HepG2 (cell line): ENCODE results near the gene ACBD5. TPM values are rescaled to one million over a fixed set of nuclear protein-coding genes. Genes with fewer than 3 reads are reported as not detected.

Experiments used
- ATAC-seq: fragments of 200-7000 bp; cut with Tn5 transposase; 3 replicates; pipeline ENCODE4 v1.9.1; 2020; ENCODE audit warnings: mild to moderate bottlenecking, moderate library complexity
- BruUV-seq: library from RNA; stranded (reverse); fragments of 400-500 nt; replicated peaks from 2 replicates; lab custom pipeline; 2021; lab: Mats Ljungman, UMichigan
- CTCF ChIA-PET: fragments of 300-600 bp; formaldehyde crosslinking; extraction: SDS; loops from one replicate; lab custom pipeline; 2021; ENCODE audit warnings: low total read pairs, inconsistent platforms, low intra/inter-chr PET ratio; lab: Yijun Ruan, JAX
- POLR2A ChIA-PET: fragments of 350-600 bp; sonication (Branson Sonifier 250); formaldehyde crosslinking; loops from one replicate; lab custom pipeline; 2020; ENCODE audit warnings: antibody characterized with exemption, inconsistent platforms; lab: Yijun Ruan, JAX
- DNase-seq: peaks from one replicate; pipeline ENCODE4 v3.0.0-alpha.2; 2015; ENCODE audit warnings: low spot score
- FAIRE-seq: peaks from 3 replicates; lab custom pipeline; 2011; peaks lifted over from hg19 to GRCh38; lab: Jason Lieb, UNC
- H2AFZ ChIP-seq: one replicate; pipeline ENCODE4 v1.6.1; 2011; ENCODE audit warnings: low read length, inconsistent platforms
- H3K27ac ChIP-seq: fragments of 300-600 bp; 3 replicates; pipeline ENCODE4 v1.8.0; 2011; ENCODE audit warnings: mixed run types, mild to moderate bottlenecking, mixed read lengths, low read length, inconsistent platforms; ENCODE audit not compliant: insufficient read depth; ENCODE audit errors: extremely low read length
- H3K27me3 ChIP-seq, 2 experiments: fragments of 200-600 bp in 1 of 2; 2 replicates in 1 of 2; 3 replicates in 1 of 2; pipeline versions ENCODE4 v1.6.0 to v1.8.0; 2011; ENCODE audit warnings: low read length in 2 of 2, mild to moderate bottlenecking in 2 of 2, moderate library complexity in 2 of 2, inconsistent platforms in 1 of 2; ENCODE audit not compliant: insufficient read depth in 2 of 2, control insufficient read depth in 1 of 2
- H3K36me3 ChIP-seq, 2 experiments: fragments of 200-600 bp in 1 of 2; replicated peaks in 1 of 2; 2 replicates in 1 of 2; 3 replicates in 1 of 2; pipeline versions ENCODE4 v1.5.1 to v1.8.0; 2011; ENCODE audit warnings: low read length in 2 of 2, inconsistent platforms in 1 of 2; ENCODE audit not compliant: insufficient read depth in 2 of 2, control insufficient read depth in 1 of 2
- H3K4me1 ChIP-seq: 2 replicates; pipeline ENCODE4 v1.5.1; 2012; ENCODE audit warnings: low read length, inconsistent platforms; ENCODE audit not compliant: insufficient read depth
- H3K4me2 ChIP-seq: 2 replicates; pipeline ENCODE4 v1.6.0; 2011; ENCODE audit warnings: low read depth, low read length, inconsistent platforms
- H3K4me3 ChIP-seq, 3 experiments: fragments of 200-600 bp in 1 of 3; sonication (generic), shearing (Covaris generic) in 1 of 3; replicated peaks in 1 of 3; 2 replicates each; pipeline ENCODE4 v1.5.1; 2011 to 2016; ENCODE audit warnings: low read length in 3 of 3, inconsistent platforms in 2 of 3, low read depth in 2 of 3, mild to moderate bottlenecking in 2 of 3, control low read depth in 1 of 3, mixed read lengths in 1 of 3; ENCODE audit not compliant: insufficient read depth in 1 of 3
- H3K79me2 ChIP-seq: one replicate; pipeline ENCODE4 v1.6.1; 2011; ENCODE audit warnings: low read length, inconsistent platforms; ENCODE audit not compliant: insufficient read depth
- H3K9ac ChIP-seq: 2 replicates; pipeline ENCODE4 v1.6.0; 2011; ENCODE audit warnings: mild to moderate bottlenecking, low read depth, low read length, inconsistent platforms; ENCODE audit not compliant: insufficient read depth
- H3K9me3 ChIP-seq: 2 replicates; pipeline ENCODE4 v1.5.1; 2012; ENCODE audit warnings: mild to moderate bottlenecking, low read length
- H4K20me1 ChIP-seq: 2 replicates; pipeline ENCODE4 v1.6.0; 2011; ENCODE audit warnings: inconsistent platforms, mild to moderate bottlenecking, low read length, moderate library complexity; ENCODE audit not compliant: insufficient read depth
- ASH2L ChIP-seq: fragments of 300-600, 200-600 bp; sonication (generic); IDR thresholded peaks from 2 replicates; pipeline ENCODE4 v1.7.0; 2017; ENCODE audit warnings: low read depth, mild to moderate bottlenecking, moderate library complexity, mixed read lengths, low read length; ENCODE audit not compliant: insufficient read length
- ATF7-NPFF ChIP-seq: sonication (generic); formaldehyde crosslinking; IDR thresholded peaks from 2 replicates; pipeline ENCODE4 v1.8.1; 2023; ENCODE audit warnings: mild to moderate bottlenecking, low read depth, missing genetic modification reagents, moderate library complexity
- DMAP1 ChIP-seq: IDR thresholded peaks from 2 replicates; pipeline ENCODE4 v1.6.1; 2016
- GATAD2A ChIP-seq: IDR thresholded peaks from 2 replicates; pipeline ENCODE4 v1.6.1; 2016
- HMG20A ChIP-seq: IDR thresholded peaks from 2 replicates; pipeline ENCODE4 v1.6.1; 2016; ENCODE audit warnings: borderline replicate concordance
- HNF4A ChIP-seq: sonication (generic); formaldehyde crosslinking; IDR thresholded peaks from 2 replicates; pipeline ENCODE4 v1.4.0; 2020; ENCODE audit warnings: missing genetic modification reagents
- KAT8 ChIP-seq: IDR thresholded peaks from 2 replicates; pipeline ENCODE4 v1.6.1; 2016; ENCODE audit warnings: missing genetic modification reagents, missing compliant biosample characterization
- NCOR1 ChIP-seq: fragments of 200-600 bp; sonication (generic); IDR thresholded peaks from 2 replicates; pipeline ENCODE4 v1.7.0; 2017; ENCODE audit warnings: antibody characterized with exemption, low read length, borderline replicate concordance
- NR1H2 ChIP-seq: sonication (generic); formaldehyde crosslinking; IDR thresholded peaks from 2 replicates; pipeline ENCODE4 v1.8.1; 2022; ENCODE audit warnings: low read depth, missing genetic modification reagents, borderline replicate concordance
- SAFB2 ChIP-seq: sonication (generic); formaldehyde crosslinking; IDR thresholded peaks from 2 replicates; pipeline ENCODE4 v1.5.1; 2020; ENCODE audit warnings: missing genetic modification reagents, low read depth, mild to moderate bottlenecking, borderline replicate concordance
- ZNF644 ChIP-seq: IDR thresholded peaks from 2 replicates; pipeline ENCODE4 v1.6.1; 2016; ENCODE audit warnings: low read depth
- WGBS: methylation state at CpG from one replicate; pipeline ENCODE4 v1.1.6; 2017; ENCODE audit warnings: low lambda C conversion rate; 5-methylcytosine and 5-hydroxymethylcytosine counted together
- in situ Hi-C: cut with HindIII; loops from 2 replicates; pipeline ENCODE4 v1.10.0; 2017; ENCODE audit warnings: low pct_unique_long_range_greater_than_20kb; ENCODE audit not compliant: extremely low pct_ligation_motif_present
- intact Hi-C: fragments of 100-400 bp; cut with micrococcal nuclease; formaldehyde crosslinking; loops from one replicate; pipeline ENCODE4 v1.10.0; 2022; ENCODE audit not compliant: unreplicated experiment
- polyA plus RNA-seq, 8 experiments: library from polyadenylated mRNA; depleted of rRNA in 3 of 8; stranded (reverse) in 7 of 8; unstranded in 1 of 8; fragments of >200 nt; fragmentation: Illumina TruSeq in 4 of 8; extraction: Trizol in 4 of 8; gene quantifications; 2 replicates each; pipeline versions ENCODE4 v1.2.1 to v1.2.3, GENCODE V29; 2011 to 2016; ENCODE audit warnings: low read depth in 4 of 8, missing spikeins in 1 of 8, mixed read lengths in 1 of 8; ENCODE audit not compliant: insufficient read depth in 1 of 8
- total RNA-seq, 5 experiments: library from RNA; depleted of rRNA; stranded (reverse); fragments of >200 nt; fragmentation: Illumina TruSeq; extraction: Trizol; gene quantifications; 2 replicates each; pipeline ENCODE4 v1.2.3, GENCODE V29; 2016; ENCODE audit warnings: low read depth in 1 of 5
- TF ChIP-seq, protein P1 (sequence below): IDR thresholded peaks from 2 replicates; pipeline ENCODE4 v1.4.0; 2020; ENCODE audit warnings: mild to moderate bottlenecking, missing genetic modification reagents
- TF ChIP-seq, protein P2 (sequence below): IDR thresholded peaks from 2 replicates; pipeline ENCODE4 v1.6.1; 2012; ENCODE audit warnings: inconsistent platforms

Gene ACBD5
- total and polyA plus RNA-seq, 2 of the 13 experiments (the other 11 are each of a cell fraction or from before 2014, with no cell fraction given) = 10.3 to 14.8 TPM

DNA sequence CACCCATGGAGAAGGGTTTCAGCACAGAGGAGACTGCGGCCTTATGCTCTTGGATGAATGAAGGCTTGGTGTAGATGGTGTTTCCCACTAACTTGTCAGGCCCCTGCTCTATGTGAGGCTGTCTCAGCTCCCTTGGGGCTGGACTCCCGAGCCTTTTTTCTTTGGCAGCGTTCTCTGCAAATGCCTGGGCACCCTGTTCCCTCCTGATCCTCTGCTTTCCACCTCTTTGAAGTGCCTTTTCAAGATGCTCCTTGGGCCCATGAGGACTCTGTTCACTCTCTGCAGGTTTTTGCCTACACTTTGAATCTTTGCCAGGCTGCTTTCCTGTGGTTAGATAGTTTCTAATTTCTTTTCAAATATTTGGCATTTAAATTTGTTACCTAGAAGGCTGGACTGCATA lies 6.8 kb upstream of the ACBD5 start:
- ATAC-seq = peak; percentile 18; the same call in 2 of the 3 replicates
- no peaks in the 10 kb centered on the region for H3K27me3 ChIP-seq
- no peak overlapping the region for H3K27ac ChIP-seq
- H2AFZ ChIP-seq = peak overlapping the region; percentile 47
- peaks cover 5% of the 10 kb centered on the region for H3K79me2 ChIP-seq
- in situ Hi-C loops (no loop called here), intact Hi-C loops (loop anchor here (10.0 kb wide), 1 partner anchor 257 kb away; the partner anchor contains the start of gene RAB18)
- H4K20me1 ChIP-seq = no peaks in the 10 kb centered on the region
- no peaks in the 10 kb centered on the region for H3K9me3 ChIP-seq
- peaks cover 31% of the 10 kb centered on the region for H3K4me1 ChIP-seq
- H3K36me3 ChIP-seq = no peaks in the 10 kb centered on the region
- no peak overlapping the region for H3K4me3 ChIP-seq
- peak overlapping the region; percentile 63 for H3K4me2 ChIP-seq
- 0 out of 2 replicates have a peak overlapping the region, but pooled peaks have one; percentile 23 for H3K9ac ChIP-seq
- ChIA-PET POLR2A (no interaction called here), CTCF (no interaction called here)
- BruUV-seq = no TSS peak
- no peak for DNase-seq
- FAIRE-seq = no peak
- peak; percentile 3; the same call in 1 of the 2 replicates for TF ChIP-seq DMAP1
- no peak for TF ChIP-seq ATF7-NPFF (CRISPR knock-in tag)
- 66% methylated on average over 3 of the region's 3 CpGs for WGBS

DNA sequence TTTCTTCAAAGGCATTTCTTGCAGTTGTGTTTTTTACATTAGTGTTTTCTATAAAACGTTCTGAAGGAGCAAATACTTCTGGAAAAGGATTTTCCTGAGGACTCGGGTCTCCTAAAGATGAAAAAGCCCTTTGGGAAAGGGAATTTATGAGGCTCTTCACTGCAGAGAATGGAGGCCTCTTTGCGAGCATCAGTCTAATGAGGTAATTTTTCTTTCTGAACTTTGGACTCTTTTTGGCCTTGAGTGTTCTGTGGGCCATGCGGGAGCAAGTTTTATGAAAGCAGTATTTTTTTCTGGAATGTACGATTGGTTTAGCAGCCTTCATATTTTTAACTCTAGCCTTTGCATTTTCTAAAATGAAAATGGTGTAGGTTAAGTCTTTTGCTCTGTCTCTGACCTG lies 6.4 kb upstream of the ACBD5 start:
- WGBS = 0% methylated on average over 5 of the region's 5 CpGs
- ChIA-PET POLR2A (no interaction called here), CTCF (no interaction called here)
- BruUV-seq = no TSS peak
- H2AFZ ChIP-seq = peak overlapping the region; percentile 47
- no peaks in the 10 kb centered on the region for H3K27me3 ChIP-seq
- H4K20me1 ChIP-seq = no peaks in the 10 kb centered on the region
- ATAC-seq (peak; percentile 12; the same call in 2 of the 3 replicates), FAIRE-seq (no peak), DNase-seq (peak; percentile 59)
- in situ Hi-C loops (no loop called here), intact Hi-C loops (loop anchor here (10.0 kb wide), 1 partner anchor 258 kb away; the partner anchor contains the start of gene RAB18)
- 0 out of 2 replicates have a peak overlapping the region, but pooled peaks have one; percentile 23 for H3K9ac ChIP-seq
- H3K9me3 ChIP-seq = no peaks in the 10 kb centered on the region
- H3K27ac ChIP-seq = no peak overlapping the region
- no peak overlapping the region; a peak in 1 of 6 replicates for H3K4me3 ChIP-seq
- peaks cover 31% of the 10 kb centered on the region for H3K4me1 ChIP-seq
- H3K4me2 ChIP-seq = peak overlapping the region; percentile 63
- no peaks in the 10 kb centered on the region for H3K36me3 ChIP-seq
- H3K79me2 ChIP-seq = peaks cover 5% of the 10 kb centered on the region
- TF ChIP-seq HMG20A (peak; percentile 24; the same call in 1 of the 2 replicates), NR1H2 (CRISPR knock-in tag) (no peak), KAT8 (CRISPR knock-in tag) (0 out of 2 replicates have a peak, but pooled peaks have one; percentile 22), HNF4A (CRISPR knock-in tag) (peak; percentile 73), NCOR1 (peak; percentile 34; the same call in 1 of the 2 replicates), ZNF644 (0 out of 2 replicates have a peak, but pooled peaks have one; percentile 32), ASH2L (peak; percentile 35), GATAD2A (CRISPR knock-in tag) (0 out of 2 replicates have a peak, but pooled peaks have one; percentile 37), SAFB2 (CRISPR knock-in tag) (no peak)
- TF ChIP-seq, protein P1, sequence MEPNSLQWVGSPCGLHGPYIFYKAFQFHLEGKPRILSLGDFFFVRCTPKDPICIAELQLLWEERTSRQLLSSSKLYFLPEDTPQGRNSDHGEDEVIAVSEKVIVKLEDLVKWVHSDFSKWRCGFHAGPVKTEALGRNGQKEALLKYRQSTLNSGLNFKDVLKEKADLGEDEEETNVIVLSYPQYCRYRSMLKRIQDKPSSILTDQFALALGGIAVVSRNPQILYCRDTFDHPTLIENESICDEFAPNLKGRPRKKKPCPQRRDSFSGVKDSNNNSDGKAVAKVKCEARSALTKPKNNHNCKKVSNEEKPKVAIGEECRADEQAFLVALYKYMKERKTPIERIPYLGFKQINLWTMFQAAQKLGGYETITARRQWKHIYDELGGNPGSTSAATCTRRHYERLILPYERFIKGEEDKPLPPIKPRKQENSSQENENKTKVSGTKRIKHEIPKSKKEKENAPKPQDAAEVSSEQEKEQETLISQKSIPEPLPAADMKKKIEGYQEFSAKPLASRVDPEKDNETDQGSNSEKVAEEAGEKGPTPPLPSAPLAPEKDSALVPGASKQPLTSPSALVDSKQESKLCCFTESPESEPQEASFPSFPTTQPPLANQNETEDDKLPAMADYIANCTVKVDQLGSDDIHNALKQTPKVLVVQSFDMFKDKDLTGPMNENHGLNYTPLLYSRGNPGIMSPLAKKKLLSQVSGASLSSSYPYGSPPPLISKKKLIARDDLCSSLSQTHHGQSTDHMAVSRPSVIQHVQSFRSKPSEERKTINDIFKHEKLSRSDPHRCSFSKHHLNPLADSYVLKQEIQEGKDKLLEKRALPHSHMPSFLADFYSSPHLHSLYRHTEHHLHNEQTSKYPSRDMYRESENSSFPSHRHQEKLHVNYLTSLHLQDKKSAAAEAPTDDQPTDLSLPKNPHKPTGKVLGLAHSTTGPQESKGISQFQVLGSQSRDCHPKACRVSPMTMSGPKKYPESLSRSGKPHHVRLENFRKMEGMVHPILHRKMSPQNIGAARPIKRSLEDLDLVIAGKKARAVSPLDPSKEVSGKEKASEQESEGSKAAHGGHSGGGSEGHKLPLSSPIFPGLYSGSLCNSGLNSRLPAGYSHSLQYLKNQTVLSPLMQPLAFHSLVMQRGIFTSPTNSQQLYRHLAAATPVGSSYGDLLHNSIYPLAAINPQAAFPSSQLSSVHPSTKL = peak; percentile 41; the same call in 1 of the 2 replicates
- TF ChIP-seq, protein P2, sequence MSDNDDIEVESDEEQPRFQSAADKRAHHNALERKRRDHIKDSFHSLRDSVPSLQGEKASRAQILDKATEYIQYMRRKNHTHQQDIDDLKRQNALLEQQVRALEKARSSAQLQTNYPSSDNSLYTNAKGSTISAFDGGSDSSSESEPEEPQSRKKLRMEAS = peak; percentile 48; the same call in 1 of the 2 replicates
